Activated CD4-positive, CD25-positive, alpha-beta regulatory T cell treated with anti-CD3 and anti-CD28 coated beads, Interleukin-2, amount 50 U/mL, for 24 hours (primary cell): ENCODE results near the gene CDKL1.
A peak's percentile ranks its signal among the peaks of the same experiment; 100 is the strongest.
"Not testable (repeated sequence)": the region's sequence is repeated elsewhere in the genome, so short reads cannot be mapped to it uniquely, and the experiment has no call there.

Source experiments
- ATAC-seq, 2 donors: fragments of 150-1000 bp; cut with Tn5 transposase; one replicate each; pipeline ENCODE4 v1.10.0; 2021; ENCODE audit warnings: mild to moderate bottlenecking in 1 of 2, moderate library complexity in 1 of 2

Gene CDKL1

GRCh38 chr14:50321009-50321660 is 75.5 kb downstream of the CDKL1 start:
- ATAC-seq: peak; percentile 95 to 97

DNA sequence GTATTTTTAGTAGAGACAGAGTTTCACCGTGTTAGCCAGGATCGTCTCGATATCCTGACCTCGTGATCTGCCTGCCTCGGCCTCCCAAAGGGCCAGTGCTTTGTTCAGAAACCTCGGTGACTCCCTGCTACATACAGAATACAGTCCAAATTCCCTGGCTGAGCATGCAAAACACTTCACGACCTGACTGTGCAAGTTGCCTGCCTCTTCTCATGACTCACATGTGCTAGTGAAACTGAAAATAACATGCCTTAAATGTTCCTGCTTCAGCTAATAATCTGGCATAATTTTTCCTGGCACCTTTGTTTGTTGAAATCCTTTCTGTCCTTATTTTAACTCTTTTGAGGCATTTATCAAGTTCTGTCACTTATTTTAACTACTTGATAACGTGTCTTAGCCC is 76.4 kb downstream of the CDKL1 start:
- ATAC-seq: no peak

DNA sequence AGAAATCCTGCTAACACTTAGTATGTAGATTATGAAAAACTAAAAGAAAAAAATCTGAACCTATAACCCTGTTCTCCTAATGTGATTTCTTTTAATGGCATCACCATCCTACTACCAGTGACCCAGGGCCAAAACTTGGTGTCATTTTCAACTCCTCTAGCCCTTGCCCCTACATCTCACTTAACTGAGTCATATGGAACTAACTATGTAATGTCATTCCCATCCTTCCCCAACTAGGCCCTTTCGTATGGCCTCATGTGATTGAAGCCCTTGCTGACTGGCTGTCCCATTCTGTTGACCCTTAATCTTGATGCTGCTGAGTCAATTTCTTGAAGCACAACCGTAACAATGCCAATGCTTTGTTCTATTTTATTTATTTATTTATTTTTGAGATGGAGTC is 77.0 kb downstream of the CDKL1 start:
- ATAC-seq: no peak

- no peak for ATAC-seq
Observed at GRCh38 chr14:50319293-50319692, 77.4 kb downstream of the CDKL1 start.

DNA sequence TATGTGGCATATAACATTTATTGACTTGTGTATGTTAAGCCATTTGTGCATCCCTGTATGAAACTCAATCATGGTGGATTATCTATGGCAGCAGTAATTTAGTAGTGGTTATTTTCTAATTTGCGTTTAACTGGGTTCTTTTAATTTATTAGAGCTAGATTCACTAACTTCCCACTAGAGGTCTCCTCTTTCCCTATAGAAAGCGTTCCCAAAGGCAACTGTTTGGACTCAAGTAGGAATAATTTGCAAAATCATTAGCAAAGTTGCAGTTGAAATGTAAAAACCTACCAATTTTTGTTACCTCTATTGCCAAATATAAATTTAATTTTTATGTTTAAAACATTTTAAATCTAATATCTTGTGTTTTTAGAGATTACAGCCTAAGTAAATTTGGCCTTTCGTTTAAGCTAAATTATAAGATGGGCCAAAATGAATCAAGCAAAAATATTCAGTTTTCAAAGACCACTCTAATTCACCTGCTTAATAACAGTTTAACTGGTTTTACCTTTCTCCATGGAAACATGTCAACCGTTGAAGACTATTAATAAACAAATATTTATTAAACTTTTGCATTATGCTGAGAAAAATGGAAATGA is 78.6 kb downstream of the CDKL1 start:
- no peak for ATAC-seq

DNA sequence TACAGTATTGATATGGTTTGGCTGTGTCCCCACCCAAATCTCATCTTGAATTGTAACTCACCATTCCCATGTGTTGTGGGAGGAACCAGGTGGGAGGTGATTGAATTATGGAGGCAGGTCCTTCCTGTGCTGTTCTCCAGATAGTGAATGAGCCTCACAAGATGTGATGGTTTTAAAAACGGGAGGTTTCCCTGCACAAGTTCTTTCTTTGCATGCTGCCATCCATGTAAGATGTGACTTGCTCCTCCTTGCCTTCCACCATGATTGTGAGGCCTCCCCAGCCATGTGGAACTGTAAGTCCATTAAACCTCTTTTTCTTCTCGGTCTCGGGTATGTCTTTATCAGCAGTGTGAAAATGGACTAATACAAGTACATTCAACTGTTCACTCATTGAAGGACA is 82.6 kb downstream of the CDKL1 start:
- ATAC-seq: not testable (repeated sequence)

GRCh38 chr14:50312734-50313054 is 84.0 kb downstream of the CDKL1 start:
- peak; percentile 24 to 37 for ATAC-seq

DNA sequence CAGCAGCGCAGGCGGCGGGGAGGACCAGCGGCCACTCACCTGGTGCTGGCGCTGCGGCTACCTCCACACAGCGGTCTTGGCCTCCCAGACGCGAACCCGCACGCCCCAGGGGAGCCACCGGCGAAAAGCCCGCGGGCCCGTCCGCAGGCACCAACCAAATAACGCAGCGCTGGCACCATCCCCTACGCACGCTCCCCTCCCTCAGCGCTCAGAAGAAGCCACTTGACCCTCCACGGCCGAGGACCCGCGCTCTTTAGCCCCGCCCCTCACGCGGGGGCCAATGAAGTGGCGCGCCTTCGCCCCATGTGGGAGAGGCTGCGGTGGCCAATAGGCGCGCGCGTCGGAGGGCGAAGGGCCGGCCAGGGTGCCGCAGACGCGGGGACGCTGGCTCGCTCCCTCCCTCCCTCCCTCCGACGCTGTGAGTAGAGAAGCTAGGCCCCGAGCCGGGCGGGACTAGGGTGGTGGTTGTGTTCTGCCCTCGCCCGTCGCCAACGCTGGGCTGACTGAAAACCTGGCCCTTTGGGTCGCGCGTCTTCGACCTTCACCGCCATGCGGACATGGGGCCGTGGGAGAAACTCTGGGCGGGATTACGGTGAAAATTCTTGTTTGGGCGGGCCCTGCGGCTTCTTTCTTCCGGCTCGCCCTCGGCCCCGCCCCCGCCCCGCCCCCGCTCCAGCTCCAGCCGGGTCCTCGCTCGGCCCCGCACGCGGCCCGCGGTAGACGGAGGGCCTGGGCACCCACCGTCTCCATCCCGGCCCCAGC is 84.5 kb downstream of the CDKL1 start, which contains the start of the genes DMAC2L and L2HGDH:
Gene DMAC2L, plus strand, starts transcription at position 353 of the 762 bp plus-strand sequence. CDS start 9,164 bp downstream, outside the sequence.
Gene L2HGDH, minus strand, starts transcription at position 258 of the 762 bp plus-strand sequence. Its CDS starts 79 bp downstream, at position 179.
- peak; percentile 93 to 96 for ATAC-seq

GRCh38 chr14:50311337-50311971 is 85.2 kb downstream of the CDKL1 start:
- ATAC-seq: no peak

GRCh38 chr14:50310445-50310844 is 86.2 kb downstream of the CDKL1 start:
- ATAC-seq: no peak

DNA sequence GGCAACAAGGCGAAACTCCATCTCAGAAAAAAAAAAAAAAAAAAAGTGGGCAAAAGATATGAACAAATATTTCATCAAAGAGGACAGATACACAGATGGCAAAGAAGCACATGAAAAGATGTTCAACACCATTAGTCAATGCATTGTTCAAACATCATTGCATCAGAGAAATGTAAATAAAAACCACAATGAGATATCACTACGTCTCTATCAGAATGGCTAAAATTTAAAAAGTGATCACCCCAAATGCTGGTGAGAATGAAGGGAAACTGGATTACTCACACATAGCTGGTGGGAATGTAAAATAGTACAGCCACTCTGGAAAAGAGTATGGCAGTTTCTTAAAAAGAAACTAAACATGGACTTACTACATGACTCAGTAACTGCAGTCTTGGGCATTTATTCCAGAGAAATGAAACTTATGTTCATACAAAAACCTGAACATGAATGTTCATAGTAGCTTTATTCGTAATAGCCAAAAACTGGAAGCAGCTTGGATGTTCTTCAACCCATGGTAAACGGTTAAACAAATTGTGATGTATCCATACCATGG is 88.2 kb downstream of the CDKL1 start:
- ATAC-seq: no peak

- no peak for ATAC-seq
Observed at GRCh38 chr14:50303744-50304471, 92.8 kb downstream of the CDKL1 start.

DNA sequence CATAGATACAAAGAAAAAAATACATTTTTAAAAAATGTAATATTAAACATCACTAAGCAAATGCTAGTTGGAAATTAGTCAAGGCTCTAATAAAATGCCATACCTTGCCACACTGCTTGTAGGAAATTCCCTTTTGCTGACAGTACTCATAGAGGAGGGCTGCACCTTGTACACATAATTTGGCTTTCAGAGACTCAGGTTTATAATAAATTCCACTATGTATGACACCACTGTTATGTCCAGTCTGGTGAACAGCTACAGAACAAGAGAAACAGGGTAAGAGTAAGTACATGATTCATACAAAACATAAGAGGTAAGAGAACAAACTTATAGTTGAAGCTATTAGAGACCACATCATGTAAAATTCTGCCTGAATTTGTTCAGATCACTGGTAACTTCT is 94.8 kb downstream of the CDKL1 start:
- no peak for ATAC-seq

DNA sequence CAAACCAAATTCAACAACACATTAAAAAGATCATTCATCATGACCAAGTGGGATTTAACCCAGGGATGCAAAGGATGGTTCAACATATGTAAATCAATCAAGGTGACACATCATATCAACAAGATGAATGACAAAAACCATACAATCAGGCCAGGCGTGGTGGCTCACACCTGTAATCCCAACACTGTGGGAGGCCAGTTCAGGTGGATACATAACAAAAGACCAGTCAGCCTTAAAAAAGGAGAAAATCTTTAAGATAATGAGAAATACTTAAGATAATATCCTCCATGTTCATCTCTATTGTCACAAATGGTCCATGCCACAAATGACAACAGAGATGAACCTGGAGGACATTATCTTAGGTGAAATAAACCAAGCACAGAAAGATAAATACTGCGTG is 97.1 kb downstream of the CDKL1 start:
- ATAC-seq: no peak

- no peak for ATAC-seq
Observed at GRCh38 chr14:50290306-50290705, 106.4 kb downstream of the CDKL1 start.

GRCh38 chr14:50288146-50288545 is 108.5 kb downstream of the CDKL1 start:
- no peak for ATAC-seq

GRCh38 chr14:50285861-50286260 is 110.8 kb downstream of the CDKL1 start:
- no peak for ATAC-seq
